ENCODE data around the gene TESPA1. TPM values are rescaled to one million over a fixed set of nuclear protein-coding genes. Genes with fewer than 3 reads are reported as not detected.

Gene TESPA1, protein sequence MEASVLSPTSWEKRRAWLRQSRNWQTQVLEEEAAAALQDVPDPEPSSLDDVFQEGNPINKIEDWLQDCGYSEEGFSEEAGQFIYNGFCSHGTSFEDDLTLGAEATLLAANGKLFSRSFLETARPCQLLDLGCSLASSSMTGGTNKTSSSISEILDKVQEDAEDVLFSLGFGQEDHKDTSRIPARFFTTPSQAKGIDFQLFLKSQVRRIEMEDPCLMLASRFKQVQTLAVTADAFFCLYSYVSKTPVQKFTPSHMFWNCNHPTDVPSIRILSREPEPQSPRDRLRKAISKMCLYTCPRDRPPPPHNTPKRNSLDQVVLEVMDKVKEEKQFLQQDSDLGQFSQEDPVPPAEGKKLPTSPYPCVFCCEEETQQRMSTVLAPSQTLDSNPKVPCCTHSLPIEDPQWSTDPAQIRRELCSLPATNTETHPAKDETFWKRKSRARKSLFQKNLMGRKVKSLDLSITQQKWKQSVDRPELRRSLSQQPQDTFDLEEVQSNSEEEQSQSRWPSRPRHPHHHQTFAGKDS
- not detected in 2 replicates for total RNA-seq

DNA sequence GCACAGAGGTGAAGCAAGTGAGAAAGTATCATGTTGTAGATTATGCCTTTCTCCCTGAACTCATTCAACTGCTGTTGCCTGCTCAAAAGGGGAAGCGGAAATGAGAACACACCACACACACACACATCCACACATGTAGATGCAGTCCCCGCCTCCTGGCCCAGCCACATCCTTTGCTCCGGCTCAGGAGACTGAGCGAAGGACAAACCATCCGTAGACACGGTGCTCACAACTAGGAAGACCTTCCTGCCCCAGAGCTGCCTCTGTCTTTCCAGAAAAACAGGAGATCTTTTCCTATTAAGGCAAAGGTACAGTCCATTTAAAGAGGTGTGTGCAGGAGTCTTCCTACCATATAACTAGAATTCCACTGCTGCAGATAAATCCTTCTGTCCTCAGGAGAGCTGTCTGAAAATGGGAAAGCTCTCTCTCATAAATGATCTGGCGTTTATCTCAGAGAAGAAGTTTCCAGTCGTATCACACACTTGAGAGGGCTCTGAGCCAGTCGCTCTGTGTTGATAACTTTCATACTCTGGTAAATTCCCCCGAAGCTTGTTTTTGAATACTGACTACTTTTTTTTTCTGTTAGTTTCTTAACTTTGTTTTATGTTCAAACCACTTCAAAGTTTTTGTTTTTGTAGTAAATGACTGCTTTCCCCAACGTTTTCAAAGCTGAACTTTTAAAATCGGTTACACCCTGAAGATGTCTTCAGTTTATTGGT lies at the start of gene TESPA1:
TSS of gene TESPA1 (minus strand) at position 105 of the 719 bp plus-strand sequence. CDS start 10,200 bp downstream, outside the sequence.

DNA sequence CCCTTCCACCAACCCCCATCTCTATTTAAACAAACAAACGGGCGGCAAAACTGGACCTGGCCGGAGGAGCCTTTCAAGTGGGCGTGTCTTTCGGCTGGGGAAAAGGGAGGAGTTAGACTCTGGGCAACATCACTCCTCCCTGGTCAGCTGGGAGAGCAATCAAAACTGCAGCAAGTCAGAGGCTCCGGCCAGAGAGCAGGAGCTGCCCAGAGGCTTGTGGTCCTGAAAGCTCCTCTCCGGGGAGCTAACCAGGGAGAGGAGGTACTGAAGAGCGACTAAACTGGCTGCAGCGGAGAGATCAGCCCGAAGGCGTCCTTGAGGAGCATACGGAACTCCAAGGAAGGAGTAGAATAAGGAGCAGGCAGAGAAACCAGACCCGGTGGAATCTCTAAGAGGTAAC lies 35.2 kb upstream of the TESPA1 start, which contains the start of gene NEUROD4:
TSS of gene NEUROD4 (plus strand) at position 191 of the 400 bp plus-strand sequence. CDS start 6,466 bp downstream, outside the sequence.

Other genes with a start within 250 kb of the TESPA1 start
- not detected in 2 replicates for gene MUCL1, start 130.2 kb downstream of the TESPA1 start, total RNA-seq
- not detected in 2 replicates for gene NEUROD4, start 35.2 kb upstream of the TESPA1 start, total RNA-seq
- gene OR9K2, start 141.6 kb upstream of the TESPA1 start, total RNA-seq = not detected in 2 replicates
- gene OR10A7, start 236.3 kb upstream of the TESPA1 start, total RNA-seq = not detected in 2 replicates

Measured in mammary microvascular endothelial cell (primary cell).